Superior temporal gyrus (tissue), 1 donor: Measurements from ENCODE around the gene PTGES3.
"Not testable (repeated sequence)": the region's sequence is repeated elsewhere in the genome, so short reads cannot be mapped to it uniquely, and the experiment has no call there.

Experiments
- DNase-seq: peaks from one replicate; pipeline ENCODE4 v3.0.0-alpha.2; 2016; ENCODE audit errors: extremely low spot score

Gene PTGES3

GRCh38 chr12:56657416-56658379, 30.4 kb downstream of the PTGES3 start:
- DNase-seq: no peak

DNA sequence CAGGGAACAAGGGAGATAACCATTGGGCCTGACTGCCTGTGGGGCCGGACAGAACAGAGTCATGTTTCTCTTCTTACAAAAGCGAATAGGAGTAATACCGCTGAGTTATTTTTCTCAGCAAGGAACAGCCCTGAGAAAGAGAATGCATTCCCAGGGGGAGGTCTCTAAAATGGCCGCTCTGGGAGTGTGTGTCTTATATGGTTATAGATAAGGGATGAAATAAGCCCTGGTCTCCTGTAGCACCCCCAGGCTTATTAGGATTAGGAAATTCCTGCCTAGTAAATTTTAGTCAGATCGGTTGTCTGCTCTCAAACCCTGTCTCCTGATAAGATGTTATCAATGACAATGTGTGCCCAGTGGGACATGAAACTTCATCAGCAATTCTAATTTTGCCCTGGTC, 34.3 kb downstream of the PTGES3 start:
- not testable (repeated sequence) for DNase-seq

DNA sequence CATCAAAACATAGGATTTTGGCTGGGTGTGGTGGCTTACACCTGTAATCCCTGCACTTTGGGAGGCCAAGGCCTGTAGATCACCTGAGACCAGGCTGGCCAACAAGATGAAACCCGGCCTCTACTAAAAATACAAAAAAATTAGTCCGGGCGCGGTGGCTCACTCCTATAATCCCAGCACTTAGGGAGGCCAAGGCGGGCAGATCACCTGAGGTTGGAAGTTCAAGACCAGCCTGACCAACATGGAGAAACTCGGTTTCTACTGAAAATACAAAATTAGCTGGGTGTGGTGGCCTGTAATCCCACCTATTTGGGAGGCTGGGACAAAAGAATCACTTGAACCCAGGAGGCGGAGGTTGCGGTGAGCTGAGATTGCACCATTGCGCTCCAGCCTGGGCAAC, 40.1 kb downstream of the PTGES3 start:
- DNase-seq: not testable (repeated sequence)

DNA sequence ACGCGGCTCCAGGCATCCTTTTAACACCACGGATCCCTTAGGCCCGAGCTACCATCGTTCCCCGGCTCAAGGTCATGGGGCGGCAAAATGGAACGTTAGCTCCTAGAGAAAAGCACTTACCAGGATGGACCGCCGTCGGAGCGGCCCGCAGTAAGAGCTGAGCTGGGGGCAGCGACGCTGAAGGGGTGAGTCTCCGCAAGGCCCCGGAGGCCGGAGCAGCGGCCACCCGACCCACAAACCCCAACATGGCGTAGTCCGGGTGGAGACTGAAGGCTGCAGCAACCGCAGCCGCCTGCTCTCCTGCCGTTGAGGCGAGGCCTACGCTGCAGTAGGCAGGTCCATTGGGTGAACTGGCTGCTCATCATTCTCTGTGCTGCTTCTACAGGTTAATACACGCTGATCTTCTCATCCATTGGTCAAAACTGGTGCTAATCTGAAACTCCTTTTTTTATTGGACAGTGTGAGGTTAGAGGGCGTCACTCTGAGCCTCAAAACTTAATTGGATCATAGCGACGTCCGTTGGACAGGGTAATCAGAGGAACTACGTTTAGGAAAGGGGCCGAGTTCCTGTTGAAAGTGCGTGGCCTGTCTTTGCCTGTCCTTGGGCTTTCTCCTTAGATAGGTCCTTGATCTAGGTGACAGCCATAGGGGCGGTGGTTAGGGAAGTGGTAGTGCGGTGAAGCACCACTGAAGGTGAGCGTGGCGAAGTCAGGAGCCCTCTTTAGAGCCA, 42.2 kb downstream of the PTGES3 start, which contains the start of gene ATP5F1B:
ATP5F1B (minus strand) TSS at position 268 of the 730 bp plus-strand sequence; CDS start at position 247, 21 bp downstream.
- DNase-seq: peak; percentile 100

DNA sequence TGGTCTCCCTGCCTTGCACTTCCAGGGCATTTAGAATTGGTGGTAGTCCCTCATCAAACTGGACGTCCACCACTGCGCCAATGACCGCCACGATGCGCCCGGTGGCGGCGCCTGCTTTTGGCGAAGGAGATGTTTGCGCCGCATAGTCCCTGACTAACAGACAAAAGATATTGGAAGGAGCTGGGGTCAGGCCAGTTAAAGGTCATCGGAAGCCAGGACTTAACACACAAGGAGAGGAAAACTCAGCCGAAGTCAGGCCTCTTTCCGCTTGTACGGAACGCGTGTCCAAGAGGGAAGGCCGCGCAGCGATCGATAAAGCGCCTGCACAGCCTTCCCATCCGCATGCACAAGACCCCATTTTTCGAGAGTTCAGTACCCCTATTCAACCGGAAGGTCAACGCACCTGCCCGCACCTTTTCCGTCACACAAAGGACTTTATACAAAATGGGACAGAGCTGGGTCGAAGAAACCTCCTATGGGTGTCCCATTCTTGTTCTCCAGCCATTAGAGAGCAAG, 42.8 kb downstream of the PTGES3 start:
- peak; percentile 21 for DNase-seq

- no peak for DNase-seq
Observed at GRCh38 chr12:56644654-56645053, 43.4 kb downstream of the PTGES3 start.

DNA sequence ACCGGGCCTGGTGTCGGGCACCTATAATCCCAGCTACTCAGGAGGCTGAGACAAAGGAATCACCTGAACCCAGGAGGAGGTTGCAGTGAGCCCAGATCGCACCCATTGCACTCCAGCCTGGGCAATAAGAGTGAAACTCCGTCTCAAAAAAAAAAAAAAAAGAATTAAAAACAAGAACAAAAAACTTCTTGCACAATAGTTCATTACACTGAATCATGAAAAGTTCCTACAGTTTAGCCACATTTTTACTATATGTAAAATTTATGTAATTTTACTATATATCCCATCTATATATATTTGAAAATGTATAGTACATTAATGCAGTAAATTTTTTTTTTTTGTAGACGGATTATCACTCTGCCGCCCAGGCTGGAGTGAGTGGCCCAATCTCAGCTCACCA, 46.9 kb downstream of the PTGES3 start:
- no peak for DNase-seq

DNA sequence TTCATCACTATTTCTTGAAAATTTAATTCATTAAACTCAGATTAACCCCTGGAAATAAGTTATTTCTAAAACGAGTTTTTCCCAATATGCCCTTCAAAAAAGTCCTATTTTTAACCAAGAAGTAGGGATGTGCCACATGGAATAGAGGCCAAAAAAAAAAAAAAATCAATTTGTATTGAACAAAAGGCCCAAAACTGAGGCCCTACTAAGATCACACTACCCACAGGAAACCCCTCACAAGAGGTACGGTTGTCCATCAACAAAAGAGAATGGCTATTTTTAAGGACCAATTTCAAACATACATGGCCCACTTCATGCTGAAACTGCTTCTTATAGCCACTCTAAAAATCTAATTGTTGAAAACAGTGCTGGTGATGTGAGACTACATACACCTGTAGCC, 50.5 kb downstream of the PTGES3 start:
- no peak for DNase-seq

DNA sequence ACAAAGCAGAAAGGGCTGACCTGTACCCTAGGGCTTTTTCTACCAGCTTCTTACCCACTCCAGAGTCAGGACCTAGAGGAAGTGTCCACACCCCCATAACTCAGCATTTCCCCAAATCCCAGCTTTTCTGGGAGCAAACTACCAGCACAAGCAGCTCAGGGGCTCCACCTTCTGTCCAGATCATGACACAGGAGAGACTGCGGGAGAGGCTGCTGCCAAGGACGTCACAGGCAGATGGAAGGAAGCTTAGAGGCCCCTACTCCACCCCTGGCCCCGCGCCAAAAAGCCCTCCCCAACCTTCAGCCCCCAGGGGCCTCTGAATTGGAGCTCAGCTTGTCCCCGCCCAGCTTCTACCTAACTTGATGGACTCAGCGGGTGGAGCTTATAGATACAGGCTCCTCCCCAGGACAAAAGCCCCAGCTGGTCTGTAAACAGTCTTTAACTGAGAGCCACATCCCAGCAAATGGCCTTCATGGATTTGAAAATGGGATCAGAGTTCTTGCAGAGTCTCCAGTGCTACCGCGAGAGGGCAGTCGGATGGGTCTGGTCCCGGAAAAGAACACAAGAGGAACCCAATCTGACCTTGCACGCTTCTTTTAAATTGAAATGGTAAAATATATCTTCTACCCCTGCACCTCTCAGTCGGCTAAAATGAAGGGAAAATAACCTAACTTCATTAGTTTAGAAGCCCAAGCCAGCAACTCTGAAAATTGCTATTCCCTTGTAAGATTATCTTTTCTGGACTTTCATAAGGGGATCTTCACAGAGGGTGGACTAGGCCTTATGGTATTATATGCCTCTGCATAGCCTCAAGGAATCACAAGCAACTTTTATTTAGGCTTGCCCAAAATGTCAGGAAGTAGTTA, 51.2 kb downstream of the PTGES3 start:
- DNase-seq: peak; percentile 96

DNA sequence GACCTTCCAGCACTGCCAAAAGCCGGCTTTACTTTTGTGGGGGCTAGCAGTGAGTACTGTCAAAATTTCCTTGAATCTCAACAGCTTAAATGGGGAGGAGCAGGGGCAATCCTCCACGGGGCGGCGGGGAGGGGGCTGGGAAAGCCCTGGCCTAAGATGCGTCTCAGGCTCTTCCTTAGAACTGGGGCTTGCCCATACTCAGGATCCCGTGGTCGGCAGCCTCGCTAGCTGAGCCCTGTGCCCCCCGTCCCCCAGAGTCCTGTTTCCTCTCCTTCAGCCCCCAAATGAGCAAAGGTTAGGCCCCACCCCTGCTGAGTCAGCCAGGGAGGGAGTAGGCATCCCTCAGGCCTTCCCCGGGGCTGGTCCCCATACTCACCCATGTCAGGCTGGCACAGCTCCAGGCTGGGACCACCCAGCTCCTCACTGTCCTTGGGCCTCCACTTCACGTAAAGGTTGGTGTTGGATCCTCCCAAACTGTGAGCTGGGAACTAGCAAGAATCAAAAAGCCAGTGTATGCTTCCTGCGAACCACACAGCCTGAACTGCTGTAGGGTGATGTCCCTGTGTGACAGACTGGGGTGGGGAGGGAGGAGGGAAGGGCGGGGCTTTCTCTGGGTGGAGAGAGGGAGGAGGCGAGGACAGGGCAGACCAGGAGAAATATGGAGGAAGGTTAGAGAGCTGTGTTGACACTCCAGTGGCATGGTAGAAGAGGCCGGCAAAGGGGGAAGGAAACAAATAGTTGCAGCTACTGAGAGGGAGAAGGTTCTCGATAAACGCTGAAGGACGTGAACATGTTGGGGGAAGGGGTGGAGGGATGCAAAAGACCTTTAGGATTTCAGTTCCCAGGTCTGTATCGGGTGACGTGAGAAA, 52.0 kb downstream of the PTGES3 start:
- peak; percentile 84 for DNase-seq

DNA sequence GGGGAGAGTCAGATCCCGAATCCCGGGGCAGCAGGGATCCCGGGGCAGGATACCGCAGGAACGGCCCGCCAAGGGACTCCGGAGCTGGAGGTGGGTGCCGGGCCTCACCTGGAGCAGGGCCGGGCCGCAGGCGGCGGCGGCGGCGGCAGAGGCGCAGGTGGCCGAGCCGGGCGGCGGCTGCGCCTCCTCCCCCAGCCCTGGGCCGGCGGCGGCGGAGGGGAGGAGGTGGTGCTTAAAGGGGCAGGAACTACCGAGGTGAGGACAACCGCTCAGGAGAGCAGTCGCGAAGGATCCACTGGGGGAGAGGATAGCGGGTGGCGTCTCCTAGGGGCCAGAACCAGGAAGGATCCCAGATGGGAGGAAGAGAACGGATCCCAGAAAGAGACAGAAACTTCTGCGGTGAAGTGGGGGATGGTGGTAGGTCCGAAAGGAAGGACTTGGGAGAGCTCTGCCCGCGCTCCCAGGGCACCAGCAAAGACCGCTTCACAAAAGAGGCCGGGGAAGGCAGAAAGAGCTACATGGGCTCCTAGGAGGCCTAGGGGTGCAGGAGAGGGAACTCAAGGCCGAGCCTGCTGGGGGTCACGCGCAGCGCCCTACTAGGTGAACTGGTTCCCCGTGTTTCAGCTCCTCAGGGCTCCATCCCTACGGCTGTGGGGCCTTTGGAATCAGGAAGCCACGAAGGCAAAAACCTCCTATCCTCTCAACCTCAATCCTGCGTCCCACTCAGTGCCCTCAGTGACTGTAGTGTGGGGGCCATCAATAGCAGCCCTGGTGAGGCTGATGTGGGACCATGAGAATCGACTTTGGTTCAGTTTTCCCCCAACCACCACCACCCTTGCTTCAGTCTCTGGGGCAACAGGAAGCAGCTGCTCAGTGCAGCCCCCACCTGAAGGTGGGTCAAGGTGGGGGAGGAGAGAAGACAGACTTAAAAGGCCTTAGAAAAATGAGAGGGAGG, 53.0 kb downstream of the PTGES3 start:
- DNase-seq: peak; percentile 78

DNA sequence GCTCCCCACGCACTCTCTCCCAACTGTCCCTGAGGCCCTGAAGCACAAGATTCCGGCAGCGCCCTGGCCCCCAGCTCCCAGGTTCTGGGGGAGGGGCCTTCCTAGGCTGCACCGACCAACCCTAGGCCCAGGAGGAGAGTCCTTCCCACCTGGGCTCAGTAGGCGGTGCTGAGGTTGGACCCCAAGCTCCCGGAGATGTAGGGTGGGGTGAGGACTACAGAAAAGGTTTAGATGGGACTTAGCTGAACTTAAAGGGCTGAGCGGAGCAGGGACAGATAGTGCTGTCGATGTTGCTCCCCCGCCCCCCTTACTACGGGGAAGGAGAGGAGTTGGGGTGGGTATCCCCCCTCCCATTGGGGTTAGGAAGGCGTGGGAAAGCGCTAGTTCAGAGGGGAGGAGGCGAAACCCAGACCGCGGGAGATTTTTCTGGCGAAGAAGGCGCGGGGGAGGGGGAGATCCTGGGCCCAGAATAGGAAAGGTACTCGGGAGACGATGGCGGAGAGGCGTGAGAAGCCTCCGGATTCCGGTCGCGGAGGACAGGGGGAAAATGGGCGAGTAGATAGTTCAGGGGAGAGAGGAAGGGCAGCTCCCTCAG, 53.7 kb downstream of the PTGES3 start:
- DNase-seq: no peak

DNA sequence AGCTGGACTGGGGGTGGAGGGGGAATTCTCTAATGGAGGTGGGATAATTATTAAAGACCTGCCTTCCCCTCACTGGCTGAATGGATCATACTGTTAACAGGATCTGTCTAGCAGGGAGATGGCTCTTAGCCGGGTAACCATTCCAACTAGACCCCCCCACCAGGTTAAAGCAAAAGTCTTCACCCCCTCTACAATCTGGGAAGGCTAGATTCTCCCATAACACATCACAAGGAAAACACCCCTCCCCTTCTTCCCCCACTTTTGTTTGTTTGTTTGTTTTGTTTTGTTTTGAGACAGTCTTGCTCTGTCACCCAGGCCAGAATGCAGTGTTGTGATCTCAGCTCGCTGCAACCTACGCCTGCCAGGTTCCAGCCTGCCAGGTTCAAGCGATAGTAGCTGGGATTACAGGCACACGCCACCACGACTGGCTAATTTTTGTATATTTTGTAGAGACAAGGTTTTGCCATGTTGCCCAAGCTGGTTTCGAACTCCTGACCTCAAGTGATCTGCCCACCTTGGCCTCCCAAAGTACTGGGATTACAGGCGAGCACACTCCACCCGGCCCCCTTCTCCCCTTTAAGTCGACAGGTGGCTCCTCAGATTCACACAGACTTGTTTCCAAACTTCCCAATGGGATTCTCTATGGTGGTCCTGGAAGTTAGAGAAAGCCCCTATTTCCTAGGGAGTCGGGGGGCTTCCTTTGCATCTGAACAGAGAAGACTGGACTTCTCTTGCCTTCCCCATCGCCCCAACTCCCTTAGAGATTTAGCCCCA, 54.4 kb downstream of the PTGES3 start:
- no peak for DNase-seq

DNA sequence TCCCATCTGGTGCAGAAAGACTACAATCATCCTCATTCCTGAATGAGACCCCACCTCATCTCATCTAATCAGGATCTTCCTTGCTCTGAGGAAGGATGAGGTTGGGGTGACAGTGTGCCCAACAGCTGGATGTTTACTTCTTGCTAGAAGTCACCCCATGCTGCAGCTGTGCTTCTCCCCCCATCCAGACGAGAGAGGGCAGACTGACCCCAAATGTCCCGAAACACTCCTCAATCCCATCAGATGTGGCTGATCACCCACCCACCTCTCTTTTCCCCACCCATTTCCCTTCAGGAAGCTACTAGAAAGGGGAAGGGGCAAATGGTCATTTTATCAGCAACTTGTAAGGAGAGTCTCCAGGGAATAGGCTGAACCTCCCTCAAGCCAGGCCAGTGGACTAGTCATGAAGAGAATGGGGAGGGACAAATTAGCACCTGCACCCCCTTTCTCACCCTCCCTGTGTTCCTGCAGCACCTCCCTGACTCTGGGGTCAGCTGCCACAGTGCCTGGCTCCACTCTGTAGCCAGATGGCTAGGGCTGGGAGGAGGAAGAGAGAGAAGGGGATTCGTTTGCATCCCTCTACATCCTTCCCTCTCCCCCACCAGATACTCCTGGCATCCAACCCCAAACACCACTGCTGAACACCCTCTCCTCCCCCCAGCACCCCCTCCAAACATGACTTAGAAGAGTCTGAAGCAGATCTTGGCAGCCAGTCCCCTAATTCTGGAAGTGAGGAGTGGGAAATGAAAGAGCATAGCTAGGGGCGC, 55.2 kb downstream of the PTGES3 start:
- no peak for DNase-seq

- no peak for DNase-seq
Observed at GRCh38 chr12:56631790-56632700, 56.0 kb downstream of the PTGES3 start.

DNA sequence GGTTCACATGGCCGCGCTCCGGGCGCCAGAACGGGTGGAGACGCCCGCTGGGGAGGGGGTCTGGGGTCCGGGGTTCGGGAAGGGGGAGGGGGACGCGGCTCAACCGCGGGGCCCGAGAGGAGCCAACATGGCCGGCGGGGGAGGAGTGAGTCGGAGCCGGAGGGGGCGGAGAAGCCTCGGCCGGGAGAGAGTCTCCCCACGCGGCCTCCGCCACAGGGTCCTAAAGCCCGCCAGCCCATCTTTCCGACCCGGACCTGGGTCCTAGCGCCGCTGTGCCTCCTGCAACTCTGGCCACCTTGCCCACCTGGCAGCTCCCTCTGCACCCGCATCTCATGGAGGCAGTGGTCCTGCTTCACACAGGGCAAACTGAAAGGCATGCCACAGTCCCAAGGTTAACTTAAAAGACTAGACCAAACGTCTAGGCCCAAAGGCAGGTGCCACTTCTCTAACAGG, 57.9 kb downstream of the PTGES3 start, which contains the start of gene BAZ2A:
BAZ2A (minus strand) TSS at position 147 of the 453 bp plus-strand sequence. CDS start 12,796 bp downstream, outside the sequence.
- peak; percentile 94 for DNase-seq
